Adipocyte (in vitro differentiated cells): ENCODE measurements around the gene PLB1.
A peak's percentile ranks its signal among the peaks of the same experiment; 100 is the strongest.

Experiments
- DNase-seq: peaks from one replicate; pipeline ENCODE4 v3.0.0-alpha.2; 2015; ENCODE audit warnings: low read depth
- H3K27me3 ChIP-seq: replicated peaks from 2 replicates; pipeline ENCODE4 v1.7.0; 2013; ENCODE audit warnings: mild to moderate bottlenecking, low read length, moderate library complexity; ENCODE audit not compliant: control insufficient read depth, insufficient read depth
- H3K36me3 ChIP-seq: 2 replicates; pipeline ENCODE4 v1.7.0; 2013; ENCODE audit warnings: low read length, mild to moderate bottlenecking, moderate library complexity; ENCODE audit not compliant: control insufficient read depth, insufficient read depth, severe bottlenecking
- H3K4me1 ChIP-seq: 2 replicates; pipeline ENCODE4 v1.7.0; 2013; ENCODE audit warnings: mild to moderate bottlenecking, low read length, moderate library complexity; ENCODE audit not compliant: control insufficient read depth, insufficient read depth
- H3K4me3 ChIP-seq: 2 replicates; pipeline ENCODE4 v1.7.0; 2013; ENCODE audit warnings: mild to moderate bottlenecking, low read length, moderate library complexity
- H3K9ac ChIP-seq: 2 replicates; pipeline ENCODE4 v1.7.0; 2013; ENCODE audit warnings: mild to moderate bottlenecking, low read length, moderate library complexity
- H3K9me3 ChIP-seq: 2 replicates; pipeline ENCODE4 v1.7.0; 2013; ENCODE audit warnings: mild to moderate bottlenecking, low read length, moderate library complexity; ENCODE audit not compliant: control insufficient read depth

The PLB1 gene

GRCh38 chr2:28594332-28595108, 98.7 kb downstream of the PLB1 start:
- DNase-seq, result peak; percentile 93
- peaks cover 10% of the 10 kb centered on the region for H3K4me1 ChIP-seq
- H3K4me3 ChIP-seq, result no peak overlapping the region
- H3K27me3 ChIP-seq, result no peaks in the 10 kb centered on the region
- H3K9me3 ChIP-seq, result no peaks in the 10 kb centered on the region
- no peaks in the 10 kb centered on the region for H3K36me3 ChIP-seq
- peak overlapping the region; percentile 5 for H3K9ac ChIP-seq

GRCh38 chr2:28595323-28595722, 99.5 kb downstream of the PLB1 start:
- no peak for DNase-seq
- Histone ChIP-seq H3K27me3 (no peaks in the 10 kb centered on the region), H3K4me1 (peaks cover 10% of the 10 kb centered on the region), H3K4me3 (no peak overlapping the region), H3K9ac (no peak overlapping the region), H3K36me3 (no peaks in the 10 kb centered on the region), H3K9me3 (no peaks in the 10 kb centered on the region)

DNA sequence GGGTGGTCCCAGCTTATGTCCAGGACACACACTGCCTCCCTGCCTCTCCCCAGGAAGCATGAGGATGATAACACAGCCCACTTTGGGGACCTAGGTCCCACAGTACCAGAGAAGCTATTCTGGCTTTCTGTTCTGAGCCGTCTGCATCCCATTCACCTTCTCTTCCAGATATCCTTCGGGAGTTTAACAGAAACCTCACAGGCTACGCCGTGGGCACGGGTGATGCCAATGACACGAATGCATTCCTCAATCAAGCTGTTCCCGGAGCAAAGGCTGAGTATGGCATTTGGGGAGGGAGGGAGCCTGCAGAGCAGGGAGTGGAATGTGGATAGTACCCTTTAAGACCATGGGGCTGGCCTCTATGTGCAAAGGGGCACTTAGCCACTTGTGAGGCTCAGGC, 102.6 kb downstream of the PLB1 start:
- H3K9ac ChIP-seq, result no peak overlapping the region
- no peaks in the 10 kb centered on the region for H3K36me3 ChIP-seq
- H3K9me3 ChIP-seq, result no peaks in the 10 kb centered on the region
- no peak for DNase-seq
- no peaks in the 10 kb centered on the region for H3K27me3 ChIP-seq
- H3K4me3 ChIP-seq, result no peak overlapping the region
- peaks cover 19% of the 10 kb centered on the region for H3K4me1 ChIP-seq

- no peaks in the 10 kb centered on the region for H3K36me3 ChIP-seq
- DNase-seq, result no peak
- H3K27me3 ChIP-seq, result no peaks in the 10 kb centered on the region
- no peak overlapping the region for H3K4me3 ChIP-seq
- no peak overlapping the region for H3K9ac ChIP-seq
- no peaks in the 10 kb centered on the region for H3K9me3 ChIP-seq
- peaks cover 14% of the 10 kb centered on the region for H3K4me1 ChIP-seq
Measured at GRCh38 chr2:28600181-28600580, 104.3 kb downstream of the PLB1 start.

DNA sequence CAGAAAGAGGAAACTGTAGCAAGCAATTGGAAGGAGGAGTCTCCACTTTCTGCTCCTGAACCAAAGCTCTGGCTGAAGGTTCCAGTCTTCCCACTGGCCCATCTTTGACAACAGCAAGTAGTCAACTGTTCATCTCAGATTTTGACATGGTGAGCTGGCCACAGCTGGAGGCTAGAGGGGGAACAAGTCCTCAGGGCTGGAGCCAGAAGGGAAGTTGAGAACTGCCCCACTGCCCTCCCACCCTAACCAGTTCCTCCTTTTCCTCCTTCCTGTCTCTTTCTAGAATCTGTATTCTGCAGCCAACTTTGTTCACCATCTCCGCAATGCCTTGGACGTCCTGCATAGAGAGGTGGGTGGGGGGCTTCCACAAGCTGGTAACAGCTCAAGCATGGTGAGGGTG, 105.8 kb downstream of the PLB1 start:
- no peak overlapping the region for H3K9ac ChIP-seq
- no peaks in the 10 kb centered on the region for H3K9me3 ChIP-seq
- H3K27me3 ChIP-seq, result no peaks in the 10 kb centered on the region
- H3K36me3 ChIP-seq, result no peaks in the 10 kb centered on the region
- no peak overlapping the region for H3K4me3 ChIP-seq
- no peak for DNase-seq
- peaks cover 10% of the 10 kb centered on the region for H3K4me1 ChIP-seq

DNA sequence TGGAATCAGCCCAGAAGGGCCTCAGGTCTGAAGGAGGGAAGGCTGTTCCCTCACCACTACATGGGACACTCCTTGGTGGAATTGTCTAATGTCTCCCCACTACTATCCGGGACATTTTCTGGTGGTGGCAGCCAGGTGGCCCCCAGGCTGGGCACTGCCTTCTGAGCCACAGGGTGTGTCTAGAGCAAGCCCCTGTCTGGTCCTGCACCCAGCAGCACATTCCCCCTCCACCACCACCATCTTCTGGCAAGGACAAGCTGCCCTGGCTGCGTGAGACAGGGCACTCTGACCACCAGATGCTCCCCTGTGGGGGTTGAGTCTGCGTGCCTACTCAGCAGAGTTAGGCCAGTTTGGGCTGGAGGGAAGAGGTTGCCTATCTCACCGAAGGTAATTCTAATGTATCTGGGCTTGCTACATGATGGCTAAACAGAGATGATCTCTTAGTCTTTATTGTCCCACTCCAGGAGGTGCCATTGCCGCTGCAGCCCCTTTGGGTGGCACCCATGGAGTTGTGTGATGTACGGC, 106.3 kb downstream of the PLB1 start:
- no peak for DNase-seq
- H3K9me3 ChIP-seq, result no peaks in the 10 kb centered on the region
- H3K36me3 ChIP-seq, result no peaks in the 10 kb centered on the region
- H3K27me3 ChIP-seq, result no peaks in the 10 kb centered on the region
- H3K9ac ChIP-seq, result no peak overlapping the region
- no peak overlapping the region for H3K4me3 ChIP-seq
- H3K4me1 ChIP-seq, result peaks cover 8% of the 10 kb centered on the region

- Histone ChIP-seq H3K4me3 (no peak overlapping the region), H3K4me1 (peaks cover 8% of the 10 kb centered on the region), H3K27me3 (no peaks in the 10 kb centered on the region), H3K9me3 (no peaks in the 10 kb centered on the region), H3K9ac (no peak overlapping the region), H3K36me3 (no peaks in the 10 kb centered on the region)
- no peak for DNase-seq
Measured at GRCh38 chr2:28602751-28603639, 107.1 kb downstream of the PLB1 start.

DNA sequence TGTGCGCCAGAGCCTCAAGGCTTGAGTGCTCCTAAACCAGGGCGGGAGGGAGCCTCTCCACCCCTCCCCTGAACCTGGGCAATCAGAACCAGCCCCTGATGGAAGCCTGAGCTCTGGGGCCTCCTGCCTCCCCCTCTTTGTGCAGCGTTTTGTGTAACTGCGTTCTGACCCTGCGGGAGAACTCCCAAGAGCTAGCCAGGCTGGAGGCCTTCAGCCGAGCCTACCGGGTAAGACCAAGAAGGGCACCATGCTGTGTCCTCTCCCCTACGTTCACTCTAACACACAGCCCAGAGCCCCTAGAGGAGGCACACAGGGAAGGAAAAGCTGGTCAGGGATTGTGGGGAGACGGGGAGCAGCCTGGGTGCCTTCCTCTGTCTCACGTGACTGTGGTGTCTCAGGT, 108.0 kb downstream of the PLB1 start:
- H3K36me3 ChIP-seq, result no peaks in the 10 kb centered on the region
- no peak for DNase-seq
- no peaks in the 10 kb centered on the region for H3K27me3 ChIP-seq
- peaks cover 8% of the 10 kb centered on the region for H3K4me1 ChIP-seq
- no peaks in the 10 kb centered on the region for H3K9me3 ChIP-seq
- no peak overlapping the region for H3K9ac ChIP-seq
- H3K4me3 ChIP-seq, result no peak overlapping the region

DNA sequence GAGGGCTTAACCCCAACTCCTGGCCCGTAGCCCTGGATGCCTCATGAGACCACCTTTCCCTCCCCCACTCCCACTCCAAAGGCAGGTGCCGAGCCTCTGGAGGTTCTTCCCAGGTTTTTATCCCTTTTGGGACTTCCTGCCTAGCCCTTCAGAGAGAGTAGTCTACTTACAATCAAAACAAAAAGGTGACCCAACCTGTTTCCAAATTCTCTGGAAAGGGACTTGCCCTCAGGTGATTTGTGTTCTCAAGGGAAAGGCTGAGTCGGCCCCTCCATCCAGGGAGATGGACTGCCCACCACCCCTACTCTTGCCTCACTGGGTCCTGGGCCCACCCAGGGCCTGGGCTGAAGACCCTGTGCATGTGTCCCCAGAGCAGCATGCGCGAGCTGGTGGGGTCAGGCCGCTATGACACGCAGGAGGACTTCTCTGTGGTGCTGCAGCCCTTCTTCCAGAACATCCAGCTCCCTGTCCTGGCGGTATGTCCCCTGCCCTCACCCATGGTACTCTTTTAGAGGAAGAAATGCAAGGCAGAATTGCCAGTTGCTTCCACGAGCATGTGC, 108.5 kb downstream of the PLB1 start:
- no peak overlapping the region for H3K9ac ChIP-seq
- H3K9me3 ChIP-seq, result no peaks in the 10 kb centered on the region
- no peak for DNase-seq
- H3K4me3 ChIP-seq, result no peak overlapping the region
- no peaks in the 10 kb centered on the region for H3K27me3 ChIP-seq
- peaks cover 8% of the 10 kb centered on the region for H3K4me1 ChIP-seq
- H3K36me3 ChIP-seq, result no peaks in the 10 kb centered on the region

GRCh38 chr2:28606986-28607441, 111.2 kb downstream of the PLB1 start:
- Histone ChIP-seq H3K9me3 (no peaks in the 10 kb centered on the region), H3K27me3 (no peaks in the 10 kb centered on the region), H3K36me3 (no peaks in the 10 kb centered on the region), H3K9ac (no peak overlapping the region), H3K4me1 (peaks cover 8% of the 10 kb centered on the region), H3K4me3 (no peak overlapping the region)
- DNase-seq, result peak; percentile 11
